GM21576 (cell line): ENCODE results near the gene LRRC49.
"Not testable (repeated sequence)": the region's sequence is repeated elsewhere in the genome, so short reads cannot be mapped to it uniquely, and the experiment has no call there.

Source experiments
- ATAC-seq: cut with Tn5 transposase; IDR thresholded peaks from one replicate; pipeline ENCODE4 v1.9.1; 2021; ENCODE audit warnings: mild to moderate bottlenecking, moderate library complexity; ENCODE audit not compliant: unreplicated experiment

The LRRC49 gene, protein sequence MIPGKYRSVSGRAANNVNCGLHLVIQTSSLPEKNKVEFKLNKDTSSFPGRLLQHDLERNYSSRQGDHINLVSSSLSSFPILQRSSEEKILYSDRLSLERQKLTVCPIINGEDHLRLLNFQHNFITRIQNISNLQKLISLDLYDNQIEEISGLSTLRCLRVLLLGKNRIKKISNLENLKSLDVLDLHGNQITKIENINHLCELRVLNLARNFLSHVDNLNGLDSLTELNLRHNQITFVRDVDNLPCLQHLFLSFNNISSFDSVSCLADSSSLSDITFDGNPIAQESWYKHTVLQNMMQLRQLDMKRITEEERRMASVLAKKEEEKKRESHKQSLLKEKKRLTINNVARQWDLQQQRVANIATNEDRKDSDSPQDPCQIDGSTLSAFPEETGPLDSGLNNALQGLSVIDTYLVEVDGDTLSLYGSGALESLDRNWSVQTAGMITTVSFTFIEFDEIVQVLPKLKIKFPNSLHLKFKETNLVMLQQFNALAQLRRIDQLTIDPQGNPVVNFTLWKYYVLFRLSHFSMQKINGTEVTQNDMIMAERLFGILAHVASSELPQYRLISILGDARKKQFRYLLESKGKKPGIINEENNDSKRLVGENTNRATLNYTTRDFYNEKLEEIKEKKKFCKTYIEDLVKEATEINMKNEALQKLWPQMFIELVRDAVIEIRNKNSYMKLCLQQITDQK

DNA sequence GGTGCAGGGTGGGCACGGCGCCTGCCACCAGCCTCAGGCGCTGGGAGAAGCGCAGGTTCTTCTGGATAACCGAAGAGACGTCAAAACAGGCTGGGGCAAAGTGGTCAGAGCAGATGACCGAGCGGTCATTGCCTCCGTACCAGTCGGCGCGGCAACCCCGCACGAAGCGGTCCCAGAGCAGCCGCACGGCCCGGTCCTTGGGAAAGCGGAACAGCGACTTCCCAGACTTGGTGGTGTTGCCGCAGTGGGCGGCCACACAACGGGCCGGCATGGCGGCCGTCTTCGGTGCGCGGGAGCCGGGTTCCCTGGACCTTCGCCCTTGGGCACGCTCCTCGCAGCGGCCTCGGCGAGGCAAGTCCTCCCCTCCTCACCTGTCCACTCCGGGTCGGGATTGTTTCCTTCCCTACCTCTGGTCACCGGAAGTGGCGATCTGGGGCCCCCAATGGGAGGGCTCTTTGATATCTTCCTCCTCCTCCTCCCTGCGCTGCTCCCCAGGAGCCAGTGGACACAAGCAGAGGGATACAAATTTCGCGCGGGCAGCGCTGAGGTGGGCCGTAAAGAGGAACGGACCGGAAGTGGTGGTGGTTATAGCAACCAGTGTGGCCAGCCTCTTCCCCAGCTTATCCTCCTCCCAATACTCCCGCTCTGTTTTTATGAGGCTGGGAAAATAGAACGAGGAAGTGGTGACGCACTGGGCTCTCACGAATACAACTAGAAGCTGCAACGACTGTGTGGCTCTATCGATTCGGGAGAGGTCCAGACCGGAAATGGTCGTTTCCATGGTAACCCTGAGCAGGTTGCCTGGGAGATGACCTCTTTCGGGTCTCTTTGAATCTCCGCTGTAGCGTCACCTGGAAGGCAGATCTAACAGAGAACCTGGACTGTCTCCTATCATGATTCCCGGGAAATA is at the start of gene LRRC49, which contains the start of gene THAP10:
LRRC49 (plus strand) TSS at position 825 of the 910 bp plus-strand sequence; CDS start at position 894, 69 bp downstream.
THAP10 (minus strand) TSS at position 432 of the 910 bp plus-strand sequence; CDS start at position 271, 161 bp downstream.
- peak; percentile 67 for ATAC-seq

DNA sequence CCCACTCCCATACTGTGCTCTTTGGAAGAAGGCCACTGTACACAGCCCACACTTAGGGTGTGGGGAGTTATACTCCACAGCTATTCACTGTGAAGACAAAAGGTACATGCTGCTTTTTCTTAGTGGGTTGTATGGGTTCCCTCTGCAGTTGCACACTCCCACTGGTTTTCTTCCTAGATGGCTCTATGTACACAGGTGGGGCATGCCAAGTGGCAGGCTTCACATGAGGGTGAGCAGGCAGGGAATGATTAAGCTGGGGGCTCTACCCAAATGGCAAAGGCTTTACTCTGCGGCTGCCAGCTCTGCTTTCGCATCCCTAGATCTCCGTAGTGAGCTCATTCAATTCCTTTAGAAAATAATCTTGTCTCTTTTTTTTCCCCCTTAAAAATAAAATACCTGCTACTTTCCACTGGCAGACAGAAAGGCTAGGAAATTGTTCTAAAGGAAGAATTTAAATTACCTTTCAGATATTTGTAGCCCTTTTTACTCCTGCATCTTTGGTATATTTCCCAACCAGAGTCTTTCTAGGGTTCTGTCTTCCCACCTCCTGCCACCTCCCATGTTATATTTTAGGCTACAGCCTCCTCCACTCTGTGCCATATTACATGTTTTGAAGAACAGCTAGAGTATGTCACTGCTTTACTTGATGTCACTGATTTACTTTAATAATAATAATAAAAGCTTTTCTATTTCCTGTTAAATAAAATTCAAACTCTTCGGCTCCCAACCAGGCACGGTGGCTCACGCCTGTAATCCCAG is 46.8 kb upstream of the LRRC49 start:
- ATAC-seq, result no peak

DNA sequence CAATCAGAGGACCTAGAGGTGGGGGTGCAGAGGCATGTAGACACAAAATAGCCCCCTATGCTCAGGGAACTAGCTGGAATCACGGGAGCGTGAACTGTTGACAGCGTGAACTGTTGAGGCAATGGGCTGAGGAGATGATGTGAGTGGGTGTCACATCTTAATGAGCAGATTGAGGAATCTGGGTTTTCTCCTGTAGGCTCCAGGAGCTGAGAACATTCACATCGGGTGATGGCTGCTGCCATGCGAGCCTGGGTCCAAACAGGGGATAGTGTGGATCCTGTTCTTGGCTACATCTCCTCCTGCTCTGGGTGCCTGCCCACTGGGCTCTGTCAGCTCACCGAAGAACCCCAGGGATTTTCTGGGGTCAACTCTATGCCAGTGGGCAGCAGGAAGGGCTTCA is 40.7 kb upstream of the LRRC49 start:
- no peak for ATAC-seq

DNA sequence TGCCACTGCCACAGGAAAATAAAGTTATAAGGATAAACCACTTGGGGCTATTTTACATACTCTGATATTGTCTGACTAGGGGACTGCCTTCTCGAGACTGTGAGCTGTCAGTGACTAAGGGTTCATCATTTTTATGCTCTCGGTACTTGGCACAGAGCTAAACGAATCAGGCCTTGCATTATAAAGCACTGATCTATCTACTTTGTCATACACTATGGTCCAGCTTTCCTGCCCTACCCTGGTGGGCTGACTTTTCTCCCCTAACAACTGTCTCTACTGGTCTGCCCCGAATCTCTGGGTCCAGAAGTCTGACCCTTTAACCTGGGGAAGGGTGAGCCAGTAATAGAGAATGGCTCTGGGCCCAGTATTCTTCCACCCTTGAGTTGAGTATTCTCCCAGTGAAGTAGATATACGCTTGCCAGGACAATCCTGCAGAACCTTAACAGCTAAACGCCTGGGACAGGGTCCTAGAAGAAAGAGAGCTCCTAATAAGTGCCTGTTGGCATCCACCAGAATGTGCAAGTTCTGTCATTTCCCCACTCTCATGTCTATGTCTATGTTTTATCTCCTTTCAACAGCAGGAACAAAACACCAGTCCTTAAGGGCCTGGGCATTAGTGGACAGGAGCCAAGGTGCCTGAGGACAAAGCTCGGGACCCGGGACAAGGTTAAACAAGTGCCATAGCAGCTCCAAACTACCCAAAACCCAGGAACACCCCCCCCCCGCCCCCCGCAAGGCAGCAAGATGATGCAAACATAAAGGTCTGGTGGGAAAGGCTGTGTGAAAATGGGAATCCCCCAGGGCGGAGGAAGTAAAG is 39.9 kb upstream of the LRRC49 start:
- ATAC-seq, result no peak

DNA sequence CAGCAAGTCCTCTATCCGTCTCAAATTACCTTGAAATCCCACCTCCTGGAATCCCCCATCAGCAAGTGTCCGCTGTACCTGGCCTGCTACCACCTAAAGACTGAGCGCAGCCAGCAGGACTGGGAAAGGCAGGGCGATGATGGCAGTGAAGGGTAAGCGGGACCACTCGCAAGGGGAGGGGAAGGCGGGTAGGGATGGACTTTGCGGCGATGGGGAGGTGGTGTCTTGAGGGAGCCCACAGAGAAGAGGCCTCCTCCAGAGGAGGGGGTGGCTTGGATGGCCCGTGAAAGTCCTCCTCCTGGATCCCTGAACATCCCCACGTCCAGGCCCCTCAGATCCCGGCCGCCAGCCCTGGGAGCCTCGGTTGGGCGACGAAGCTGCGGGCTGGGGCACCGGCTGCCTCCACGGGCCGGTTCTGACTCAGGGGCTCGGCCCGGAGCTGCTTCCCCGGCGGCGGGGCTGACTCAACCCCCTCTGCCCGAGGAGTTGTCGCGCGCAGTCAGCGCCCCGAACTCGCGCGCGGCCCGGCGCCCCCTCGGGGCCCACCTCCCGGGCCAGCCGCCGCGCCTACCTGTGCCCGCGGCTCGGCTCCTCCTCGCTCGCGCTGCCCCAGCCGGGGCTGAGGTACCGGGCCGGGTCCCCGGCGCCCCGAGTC is 39.2 kb upstream of the LRRC49 start:
- no peak for ATAC-seq

DNA sequence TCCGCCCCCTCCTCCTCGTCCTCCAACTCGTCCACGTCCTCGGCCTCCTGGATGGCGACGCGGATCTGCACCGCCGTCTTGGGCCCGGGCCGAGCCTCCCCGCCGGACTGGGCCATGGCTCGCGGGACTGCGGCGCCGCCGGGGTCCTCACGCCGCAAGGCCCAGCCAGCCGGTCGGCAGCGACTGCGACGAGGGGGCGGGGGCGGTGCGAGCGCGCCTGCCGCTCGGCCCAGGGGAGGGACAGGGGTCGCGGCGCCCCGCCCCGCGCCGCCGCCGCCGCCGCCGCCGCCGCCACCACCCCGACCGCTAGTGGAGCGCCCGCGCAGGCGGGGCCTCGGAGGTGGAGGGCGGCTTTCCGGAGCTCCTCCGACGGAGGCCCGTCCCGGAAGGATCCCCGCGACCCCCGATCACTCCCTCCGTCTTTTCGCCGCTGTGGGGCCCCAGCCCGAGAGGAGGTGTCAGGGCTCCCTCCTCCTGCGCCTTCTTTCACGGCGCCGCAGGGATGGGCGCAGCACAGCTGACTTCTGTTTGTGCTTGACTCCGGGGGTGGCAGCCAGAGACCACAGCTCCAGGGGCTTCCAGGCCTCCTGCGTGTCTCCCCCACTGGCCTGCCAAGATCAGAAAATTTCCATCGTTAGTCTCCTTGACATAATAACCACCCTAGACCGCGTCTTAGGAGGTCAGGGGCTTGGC is 38.5 kb upstream of the LRRC49 start, which contains the start of gene LARP6:
LARP6 (minus strand) TSS at position 185 of the 693 bp plus-strand sequence; CDS start at position 116, 69 bp downstream.
- no peak for ATAC-seq

DNA sequence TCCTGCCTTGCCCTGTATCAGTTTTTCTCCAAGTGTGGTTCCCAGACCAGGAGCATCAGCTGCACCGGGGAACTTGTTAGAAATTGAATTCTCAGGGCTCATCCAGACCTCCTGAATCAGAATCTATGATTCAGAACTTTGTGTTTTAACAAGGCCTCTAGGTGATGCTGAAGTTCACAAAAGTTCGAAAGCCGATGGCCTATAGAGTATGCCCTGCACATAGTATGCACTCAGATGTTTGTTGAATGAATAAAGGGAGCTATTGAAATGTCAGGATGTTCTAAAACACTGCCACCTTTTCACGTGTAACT is 38.0 kb upstream of the LRRC49 start:
- no peak for ATAC-seq

DNA sequence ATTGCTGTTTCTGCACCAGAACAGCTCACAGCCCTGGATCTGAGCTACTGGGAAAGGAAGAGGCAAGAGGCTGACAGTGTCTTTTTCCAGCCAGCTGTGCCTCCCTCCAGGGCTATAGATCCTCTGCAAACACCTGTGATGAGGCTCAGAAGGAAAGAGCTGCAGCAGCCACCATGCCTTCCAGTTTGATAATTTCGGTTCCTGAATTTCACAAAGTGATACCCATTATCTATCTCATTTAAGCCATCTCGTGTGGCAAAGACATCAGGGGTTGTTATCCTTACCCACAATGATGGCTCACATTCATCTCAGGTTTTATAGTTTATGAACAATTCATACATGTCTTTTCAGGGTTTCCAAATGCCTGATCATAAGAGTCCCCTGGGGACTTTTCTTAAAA is 36.9 kb upstream of the LRRC49 start:
- ATAC-seq, result no peak

DNA sequence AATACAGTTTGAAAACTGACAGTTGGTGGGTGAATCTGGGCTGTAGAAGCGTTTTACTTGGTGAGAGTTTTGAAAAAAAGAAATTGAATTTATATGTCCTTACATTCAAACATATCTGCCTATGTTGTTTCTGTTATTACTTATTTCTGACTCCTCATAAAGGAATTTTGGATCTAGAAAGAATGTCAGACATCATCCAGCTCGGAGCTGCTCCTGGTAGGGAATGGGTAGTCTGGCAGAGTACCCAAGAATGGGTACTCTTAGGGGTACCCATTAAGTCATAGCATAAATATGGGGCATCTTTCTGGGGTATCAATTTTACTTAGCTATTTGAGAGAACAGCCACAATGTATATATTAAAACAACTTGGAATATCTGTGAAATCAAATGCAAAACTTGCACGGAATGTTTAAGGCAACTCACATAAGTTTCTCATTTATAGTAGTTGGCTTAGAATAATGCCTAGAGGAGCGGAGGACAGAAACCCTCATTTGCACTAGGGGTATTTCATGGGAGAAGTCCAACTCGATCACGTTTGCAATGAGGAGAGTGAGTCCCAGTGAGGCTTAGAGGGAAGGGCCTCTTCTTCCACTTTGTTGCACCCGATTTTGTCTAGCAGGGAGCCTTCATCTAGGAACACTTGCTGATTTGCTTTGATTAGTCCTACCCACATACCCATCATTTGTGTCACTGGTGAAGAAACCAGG is 36.3 kb upstream of the LRRC49 start:
- ATAC-seq, result no peak

DNA sequence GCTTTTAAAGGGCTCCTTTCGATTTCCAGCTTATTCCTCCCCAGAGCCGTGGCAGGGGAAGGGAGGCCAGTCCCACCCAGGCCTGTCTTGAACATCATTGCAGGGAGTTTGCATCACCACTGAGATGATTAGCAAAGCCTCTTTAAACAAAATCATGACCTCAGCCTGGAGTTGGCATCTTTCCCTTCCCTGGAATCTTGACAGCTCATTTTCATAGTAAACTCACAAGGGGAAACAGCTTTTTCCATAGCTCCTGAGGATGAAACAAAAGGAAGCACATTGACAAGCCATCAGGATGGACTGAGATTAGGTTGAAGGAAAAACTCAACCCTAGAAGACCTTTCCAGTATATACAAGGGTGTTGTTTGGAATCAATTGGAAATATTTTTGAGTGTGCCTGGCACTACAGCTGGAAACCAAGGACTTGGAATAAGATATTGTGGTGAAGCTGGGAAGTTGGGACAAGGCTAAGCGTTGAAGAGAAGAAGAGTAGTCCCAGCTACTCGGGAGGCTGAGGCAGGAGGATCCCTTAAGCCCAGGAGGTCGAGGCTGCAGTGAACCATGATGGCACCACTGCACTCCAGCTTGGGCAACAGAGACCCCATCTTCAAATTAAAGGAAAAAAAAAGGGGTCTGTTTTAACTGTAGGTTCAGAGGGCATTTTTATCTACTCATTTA is 35.6 kb upstream of the LRRC49 start:
- no peak for ATAC-seq

DNA sequence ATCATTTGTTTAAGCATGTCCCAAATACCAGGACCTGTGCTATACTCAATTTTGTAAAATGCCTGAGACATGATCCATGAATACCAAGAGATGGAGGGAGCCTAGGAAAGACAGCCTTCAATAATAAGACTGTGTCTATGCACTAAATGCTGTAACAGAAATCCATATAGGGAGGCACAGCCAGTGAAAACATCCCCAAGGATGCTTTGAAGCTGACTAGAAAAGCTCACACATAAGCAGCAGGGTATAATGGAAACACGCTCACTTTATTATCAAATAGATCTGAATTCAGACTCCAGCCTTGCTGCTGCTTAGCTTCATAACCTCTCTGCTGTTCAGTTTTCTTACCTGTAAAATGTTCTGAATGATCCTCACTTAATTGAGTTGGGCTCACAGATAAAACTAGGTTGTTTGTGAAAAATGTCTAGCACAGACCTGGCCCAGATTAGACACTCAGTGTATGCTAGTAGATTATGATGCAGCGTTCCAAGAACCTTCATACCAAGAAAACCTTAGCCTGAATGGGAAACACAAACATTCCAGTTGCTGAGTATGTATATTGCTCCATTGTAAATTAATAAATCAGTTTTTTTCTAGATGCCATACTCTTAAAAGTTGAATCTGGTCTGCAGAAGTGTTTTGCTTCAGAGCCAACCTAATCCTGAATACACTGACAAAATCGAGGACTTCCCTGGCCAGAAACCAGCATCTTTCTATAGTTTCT is 34.9 kb upstream of the LRRC49 start:
- ATAC-seq, result no peak

DNA sequence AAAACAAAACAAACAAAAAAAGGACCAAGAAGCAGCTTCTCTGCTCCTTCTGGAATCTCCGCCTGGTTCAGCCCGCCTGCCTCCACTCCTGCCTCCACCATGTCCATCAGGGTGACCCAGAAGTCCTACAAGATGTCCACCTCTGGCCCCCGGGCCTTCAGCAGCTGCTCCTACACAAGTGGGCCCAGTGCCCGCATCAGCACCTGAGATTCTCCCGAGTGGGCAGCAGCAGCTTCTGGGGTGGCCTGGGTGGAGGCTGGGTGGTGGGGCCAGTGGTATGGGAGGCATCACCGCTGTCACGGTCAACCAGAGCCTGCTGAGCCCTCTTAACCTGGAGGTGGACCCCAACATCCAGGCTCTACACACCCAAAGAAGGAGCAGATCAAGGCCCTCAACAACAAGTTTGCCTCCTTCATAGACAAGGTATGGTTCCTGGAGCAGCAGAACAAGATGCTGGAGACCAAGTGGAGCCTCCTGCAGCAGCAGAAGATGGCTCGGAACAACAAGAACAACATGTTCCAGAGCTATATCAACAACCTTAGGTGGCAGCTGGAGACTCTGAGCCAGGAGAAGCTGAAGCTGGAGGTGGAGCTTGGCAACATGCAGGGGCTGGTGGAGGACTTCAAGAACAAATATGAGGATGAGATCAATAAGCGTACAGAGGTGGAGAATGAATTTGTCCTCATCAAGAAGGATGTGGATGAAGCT is 33.9 kb upstream of the LRRC49 start:
- ATAC-seq, result not testable (repeated sequence)

DNA sequence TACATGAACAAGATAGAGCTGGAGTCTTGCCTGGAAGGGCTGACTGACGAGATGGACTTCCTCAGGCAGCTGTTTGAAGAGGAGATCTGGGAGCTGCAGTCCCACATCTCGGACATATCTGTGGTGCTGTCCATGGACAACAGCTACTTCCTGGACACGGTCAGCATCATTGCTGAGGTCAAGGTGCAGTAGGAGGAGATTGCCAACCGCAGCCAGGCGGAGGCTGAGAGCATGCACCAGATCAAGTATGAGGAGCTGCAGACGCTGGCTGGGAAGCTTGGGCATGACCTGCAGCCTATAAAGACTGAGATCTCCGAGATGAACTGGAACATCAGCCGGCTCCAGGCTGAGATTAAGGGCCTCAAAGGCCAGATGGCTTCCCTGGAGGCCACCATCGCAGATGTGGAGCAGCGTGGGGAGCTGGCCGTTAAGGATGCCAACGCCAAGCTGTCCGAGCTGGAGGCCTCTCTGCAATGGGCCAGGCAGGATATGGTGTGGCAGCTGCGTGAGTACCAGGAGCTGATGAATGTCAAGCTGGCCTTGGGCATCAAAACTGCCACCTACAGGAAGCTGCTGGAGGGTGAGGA is 33.2 kb upstream of the LRRC49 start:
- ATAC-seq, result no peak

DNA sequence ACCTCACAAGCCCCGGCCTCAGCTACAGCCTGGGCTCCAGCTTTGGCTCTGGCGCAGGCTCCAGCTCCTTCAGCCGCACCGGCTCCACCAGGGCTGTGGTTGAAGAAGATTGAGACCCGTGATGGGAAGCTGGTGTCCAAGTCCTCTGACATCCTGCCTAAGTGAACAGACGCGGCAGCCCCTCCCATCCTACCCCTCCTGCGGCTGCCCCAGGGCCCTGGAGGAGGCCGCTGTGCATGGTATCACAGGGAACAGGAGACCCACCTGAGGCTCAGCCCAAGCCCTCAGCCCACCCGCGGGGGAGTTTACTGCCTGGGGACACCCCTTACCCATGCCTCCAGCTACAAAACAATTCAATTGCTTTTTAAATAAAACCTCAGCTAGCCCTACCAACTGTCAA is 32.6 kb upstream of the LRRC49 start:
- ATAC-seq, result no peak

DNA sequence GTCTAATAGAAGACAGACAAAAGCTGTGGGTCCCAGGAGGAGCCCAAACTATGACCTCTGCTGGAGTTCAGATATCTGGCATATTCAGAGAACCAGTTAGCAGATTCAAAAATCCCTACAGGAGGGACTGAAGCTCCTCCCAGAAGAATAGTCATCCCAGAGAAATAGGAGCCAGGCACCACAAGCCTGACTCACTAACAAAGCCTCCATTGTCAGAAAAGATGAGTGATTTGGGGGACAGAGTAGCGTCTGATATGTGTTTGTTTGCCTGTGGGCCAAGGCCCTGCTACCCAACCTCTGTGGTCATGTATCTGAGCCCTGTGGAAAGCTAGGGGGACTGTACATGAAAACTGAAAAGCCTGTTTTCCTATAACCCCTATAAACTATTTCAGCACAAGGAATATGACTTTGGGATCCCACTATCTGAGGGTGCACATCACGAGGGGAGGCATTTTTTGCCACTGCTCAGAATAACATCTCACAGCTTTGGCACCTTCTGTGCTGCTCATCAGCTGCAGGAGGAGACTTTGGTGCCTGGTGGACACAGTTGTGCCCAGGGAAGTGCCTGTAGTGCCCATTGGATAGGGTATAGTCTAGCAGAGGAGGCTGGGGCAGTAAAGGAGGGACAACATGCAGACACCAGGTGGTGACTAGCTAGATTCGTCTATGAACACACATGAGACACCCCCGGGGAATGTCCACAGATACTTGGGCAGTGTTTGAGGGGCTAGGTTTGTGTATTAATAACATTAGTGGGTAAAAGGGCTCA is 29.0 kb upstream of the LRRC49 start:
- ATAC-seq, result no peak
